Measurements from ENCODE around the gene ACOX3.
"Not testable (repeated sequence)": the region's sequence is repeated elsewhere in the genome, so short reads cannot be mapped to it uniquely, and the experiment has no call there.

ACOX3 gene

DNA sequence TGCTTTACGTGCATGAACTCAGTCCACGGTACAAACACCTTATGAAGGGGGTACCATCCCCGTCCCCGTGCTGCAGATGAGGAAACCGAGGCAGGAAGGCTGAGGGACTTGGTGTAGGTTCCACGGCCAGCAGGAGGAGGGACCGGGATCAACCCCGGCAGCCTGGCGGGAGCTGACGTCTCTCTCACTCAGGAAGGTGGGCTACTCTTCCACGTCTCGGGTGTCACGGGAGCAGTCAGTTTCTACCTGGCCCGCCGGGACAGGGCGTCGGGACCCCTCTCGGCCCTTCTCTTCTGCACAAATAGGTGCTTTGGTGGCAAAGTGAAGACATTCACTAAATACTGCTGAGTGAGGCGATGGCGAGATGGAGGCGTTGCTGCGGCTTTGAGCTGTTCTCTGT, 53.3 kb downstream of the ACOX3 start:
- no peak for DNase-seq (ENCODE audit: low spot score)

- no peak for DNase-seq (ENCODE audit: low spot score)
These were observed 53.8 kb downstream of the ACOX3 start for GRCh38 chr4:8386731-8387130.

DNA sequence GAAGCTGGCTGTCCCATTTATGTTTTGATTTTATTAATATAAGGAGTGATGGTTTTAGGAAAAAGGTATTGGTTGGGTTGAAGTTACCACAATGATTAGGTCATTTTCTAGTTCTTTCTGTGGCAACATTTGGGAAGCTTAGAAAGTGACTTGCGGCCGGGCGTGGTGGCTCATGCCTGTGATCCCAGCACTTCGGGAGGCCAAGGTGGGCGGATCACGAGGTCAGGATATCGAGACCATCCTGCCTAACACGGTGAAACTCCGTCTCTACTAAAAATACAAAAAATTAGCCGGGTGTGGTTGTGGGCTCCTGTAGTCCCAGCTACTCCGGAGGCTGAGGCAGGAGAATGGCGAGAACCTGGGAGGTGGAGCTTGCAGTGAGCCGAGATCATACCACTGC, 54.4 kb downstream of the ACOX3 start:
- DNase-seq (ENCODE audit: low spot score) = not testable (repeated sequence)

DNA sequence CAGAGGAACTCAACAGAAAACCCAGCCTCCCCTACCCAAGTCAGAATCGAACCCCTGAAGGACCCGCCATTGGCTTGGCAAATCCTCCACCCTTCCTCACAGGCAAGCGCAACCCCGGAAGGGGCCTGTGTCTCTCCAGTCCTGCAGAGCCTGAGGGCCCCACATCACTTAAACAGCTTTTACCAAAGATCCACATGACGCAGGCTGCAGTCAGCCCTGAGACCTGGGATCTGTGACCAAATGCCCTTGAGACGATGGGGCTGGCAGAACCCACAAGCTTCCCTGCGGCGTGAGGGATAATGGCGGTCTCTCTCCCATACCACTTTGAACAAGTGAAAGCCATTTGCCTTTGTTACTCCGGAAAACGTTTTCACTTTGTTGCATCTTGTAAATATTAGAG, 54.9 kb downstream of the ACOX3 start:
- no peak for DNase-seq (ENCODE audit: low spot score)

DNA sequence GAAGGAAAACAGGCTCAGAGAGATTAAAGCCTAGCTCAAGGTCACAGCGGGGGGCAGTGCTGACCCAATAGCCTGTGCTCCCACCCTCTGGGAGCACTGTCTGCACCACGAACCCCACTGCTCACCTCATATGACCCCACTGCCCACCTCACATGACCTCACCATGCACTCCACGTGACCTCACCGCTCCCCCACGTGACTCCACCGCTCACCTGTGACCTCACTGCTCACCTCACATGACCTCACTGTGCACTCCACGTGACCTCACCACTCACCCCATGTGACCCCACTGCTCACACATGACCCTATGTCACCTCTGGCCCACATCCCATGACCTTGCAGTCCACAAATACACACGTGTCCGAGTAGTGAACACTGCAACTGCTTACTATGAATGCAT, 55.4 kb downstream of the ACOX3 start:
- DNase-seq (ENCODE audit: low spot score) = no peak

- DNase-seq (ENCODE audit: low spot score) = no peak
These were observed 56.0 kb downstream of the ACOX3 start for GRCh38 chr4:8384397-8385060.

DNA sequence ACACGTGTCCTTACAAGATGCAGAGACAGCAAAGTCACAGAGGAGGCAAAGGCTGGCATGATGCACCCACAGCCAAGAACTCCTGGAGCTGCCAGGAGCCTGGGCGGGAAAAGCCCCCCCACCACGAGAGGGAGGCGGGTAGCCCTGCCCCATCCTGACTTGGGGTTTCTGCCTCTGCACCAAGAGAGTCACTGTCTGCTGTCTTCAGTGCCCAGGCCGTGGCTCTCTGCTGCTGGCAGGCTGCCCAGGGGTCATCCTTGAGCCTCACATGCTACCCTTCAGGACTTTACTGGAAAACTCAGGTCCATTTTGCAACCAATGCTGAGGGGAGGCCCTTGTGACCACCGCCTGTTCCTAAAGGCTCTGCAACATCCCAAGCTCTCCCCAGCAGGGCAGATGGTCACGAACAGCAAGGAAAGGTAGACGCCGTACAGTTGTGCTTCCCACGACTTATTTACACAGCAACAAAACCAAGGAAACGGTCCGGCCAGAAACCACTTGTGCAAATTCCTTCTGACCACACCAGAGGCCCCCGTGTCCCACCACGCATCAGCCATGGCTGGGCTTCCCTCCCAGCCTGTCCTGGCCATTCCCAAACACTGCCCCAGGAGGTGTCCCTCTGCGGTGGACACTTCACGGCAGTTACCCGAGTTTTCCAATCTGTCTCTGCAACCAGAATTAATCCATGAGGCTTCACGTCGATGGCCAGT, 56.9 kb downstream of the ACOX3 start:
- no peak for DNase-seq (ENCODE audit: low spot score)

- DNase-seq (ENCODE audit: low spot score) = no peak
These were observed 57.5 kb downstream of the ACOX3 start for GRCh38 chr4:8383016-8383415.

DNA sequence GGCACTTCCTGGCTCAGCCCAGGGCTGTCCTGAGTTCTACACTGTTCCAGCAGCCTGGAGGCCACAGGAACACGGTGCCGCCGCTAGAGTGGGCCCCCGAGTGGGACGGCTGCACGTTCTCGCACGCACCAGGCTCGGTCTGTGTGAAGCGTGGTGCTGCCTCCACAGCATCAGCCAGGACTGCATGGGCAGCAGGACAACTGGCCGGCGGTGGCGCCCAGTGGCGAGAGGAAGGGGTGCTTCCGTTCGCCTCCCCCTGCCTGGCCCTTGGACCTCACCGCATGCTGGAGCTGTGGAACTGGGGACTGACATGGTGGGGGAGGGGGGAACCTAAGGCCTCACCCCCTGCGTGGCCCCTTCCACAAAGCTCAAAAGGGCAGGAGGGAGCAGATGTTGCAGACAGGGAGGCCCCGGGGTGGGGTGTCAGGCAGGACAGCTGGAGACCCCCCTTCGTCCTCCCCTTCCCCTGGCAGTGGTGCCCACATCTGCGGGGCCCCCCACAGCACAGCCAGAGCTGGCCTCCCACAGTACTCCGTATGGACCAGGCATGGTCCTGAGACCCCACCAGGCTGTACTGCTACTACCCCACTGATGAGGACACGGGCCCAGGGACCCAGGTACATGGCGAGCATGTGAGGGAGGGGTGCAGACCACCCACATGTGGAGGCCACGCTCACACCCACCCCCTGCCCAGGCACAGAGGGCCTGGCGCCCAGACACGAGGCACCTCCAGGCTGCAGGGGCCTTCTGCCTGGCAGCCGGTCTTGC, 58.5 kb downstream of the ACOX3 start:
- no peak for DNase-seq (ENCODE audit: low spot score)

GRCh38 chr4:8380511-8381415, 59.8 kb downstream of the ACOX3 start:
- no peak for DNase-seq (ENCODE audit: low spot score)

DNA sequence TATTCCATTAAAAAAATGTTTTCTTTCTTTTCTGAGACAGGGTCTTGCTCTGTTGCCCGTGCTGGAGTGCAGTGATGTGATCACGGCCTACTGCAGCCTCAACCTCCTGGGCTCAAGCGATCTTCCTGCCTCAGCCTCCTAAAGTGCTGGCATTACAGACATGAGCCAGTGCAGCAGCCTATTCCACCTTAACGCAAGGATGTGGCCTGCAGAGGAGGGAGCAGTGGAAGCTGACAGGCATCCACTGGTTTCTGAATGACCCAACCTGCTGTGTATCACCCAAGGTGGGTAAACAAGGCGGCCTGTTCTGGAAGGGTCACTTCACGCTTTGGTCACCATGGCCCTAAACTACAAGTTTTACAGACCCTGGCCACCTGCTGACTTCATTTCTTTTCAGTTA, 60.8 kb downstream of the ACOX3 start:
- no peak for DNase-seq (ENCODE audit: low spot score)

DNA sequence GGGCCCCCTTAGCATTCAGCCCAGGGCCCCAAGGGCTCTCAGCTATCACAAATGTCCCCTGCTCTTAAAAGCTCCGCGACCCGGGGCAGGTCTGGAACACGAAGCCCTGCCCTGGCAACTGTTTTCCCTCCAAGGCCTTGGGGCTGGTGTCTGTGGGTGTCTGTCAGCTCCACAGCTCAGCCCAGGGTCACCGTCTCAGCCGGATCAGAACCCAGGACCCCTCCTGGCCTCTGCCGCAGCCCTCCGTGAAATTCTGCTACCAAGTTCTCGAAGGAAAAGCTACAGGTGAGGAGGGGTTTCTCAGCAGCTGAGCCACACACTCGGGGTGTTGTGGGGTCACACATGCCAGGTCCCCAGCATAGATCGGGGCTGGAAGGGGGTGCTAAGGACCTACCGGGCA, 61.2 kb downstream of the ACOX3 start:
- DNase-seq (ENCODE audit: low spot score) = no peak

DNA sequence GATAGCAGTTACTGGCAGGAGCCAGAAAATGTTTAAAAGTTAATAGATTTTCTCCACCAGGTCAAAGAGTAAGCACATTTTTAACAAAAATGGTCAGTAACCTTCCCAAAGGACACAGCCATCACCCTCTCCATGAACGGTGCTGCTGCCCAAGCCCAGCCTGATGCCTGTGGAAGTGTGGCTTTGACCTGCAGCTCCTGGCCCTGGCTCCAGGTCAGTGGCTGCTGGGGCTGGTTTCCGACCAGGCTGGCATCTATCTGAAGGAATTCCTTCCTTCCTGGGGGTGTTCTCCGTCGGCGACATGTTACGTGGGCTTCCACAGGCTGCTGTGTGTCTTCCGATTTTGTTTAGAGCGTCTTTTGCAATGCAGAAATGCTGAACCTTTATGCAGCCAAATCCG, 61.7 kb downstream of the ACOX3 start:
- DNase-seq (ENCODE audit: low spot score) = no peak

DNA sequence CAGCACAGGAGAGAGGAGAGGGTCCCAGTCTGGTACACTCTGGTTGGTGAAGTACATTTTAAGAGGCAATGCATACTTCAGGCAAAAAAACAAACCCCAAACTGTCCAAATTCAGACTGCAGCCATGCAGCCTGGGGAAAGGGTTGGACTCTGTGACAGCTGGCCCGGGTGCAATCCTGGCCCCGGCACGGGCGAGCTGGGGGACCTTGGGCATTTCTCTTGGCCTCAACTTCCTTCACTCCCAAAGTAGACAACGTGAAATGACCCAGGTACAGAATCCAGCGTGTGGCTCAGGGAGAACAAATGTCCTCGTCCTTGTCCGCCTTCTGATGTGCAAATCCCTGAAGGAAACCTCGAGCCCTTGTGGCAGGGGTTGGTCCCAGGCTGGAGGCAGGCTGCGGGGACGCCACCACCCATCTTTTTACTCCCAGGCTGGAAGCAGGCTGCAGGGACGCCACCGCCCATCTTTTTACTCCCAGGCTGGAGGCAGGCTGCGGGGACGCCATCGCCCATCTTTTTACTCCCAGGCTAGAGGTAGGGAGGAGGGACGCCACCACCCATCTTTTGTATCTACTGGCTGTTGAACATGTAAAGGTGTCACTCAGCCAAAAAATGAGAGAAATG, 62.3 kb downstream of the ACOX3 start:
- no peak for DNase-seq (ENCODE audit: low spot score)

DNA sequence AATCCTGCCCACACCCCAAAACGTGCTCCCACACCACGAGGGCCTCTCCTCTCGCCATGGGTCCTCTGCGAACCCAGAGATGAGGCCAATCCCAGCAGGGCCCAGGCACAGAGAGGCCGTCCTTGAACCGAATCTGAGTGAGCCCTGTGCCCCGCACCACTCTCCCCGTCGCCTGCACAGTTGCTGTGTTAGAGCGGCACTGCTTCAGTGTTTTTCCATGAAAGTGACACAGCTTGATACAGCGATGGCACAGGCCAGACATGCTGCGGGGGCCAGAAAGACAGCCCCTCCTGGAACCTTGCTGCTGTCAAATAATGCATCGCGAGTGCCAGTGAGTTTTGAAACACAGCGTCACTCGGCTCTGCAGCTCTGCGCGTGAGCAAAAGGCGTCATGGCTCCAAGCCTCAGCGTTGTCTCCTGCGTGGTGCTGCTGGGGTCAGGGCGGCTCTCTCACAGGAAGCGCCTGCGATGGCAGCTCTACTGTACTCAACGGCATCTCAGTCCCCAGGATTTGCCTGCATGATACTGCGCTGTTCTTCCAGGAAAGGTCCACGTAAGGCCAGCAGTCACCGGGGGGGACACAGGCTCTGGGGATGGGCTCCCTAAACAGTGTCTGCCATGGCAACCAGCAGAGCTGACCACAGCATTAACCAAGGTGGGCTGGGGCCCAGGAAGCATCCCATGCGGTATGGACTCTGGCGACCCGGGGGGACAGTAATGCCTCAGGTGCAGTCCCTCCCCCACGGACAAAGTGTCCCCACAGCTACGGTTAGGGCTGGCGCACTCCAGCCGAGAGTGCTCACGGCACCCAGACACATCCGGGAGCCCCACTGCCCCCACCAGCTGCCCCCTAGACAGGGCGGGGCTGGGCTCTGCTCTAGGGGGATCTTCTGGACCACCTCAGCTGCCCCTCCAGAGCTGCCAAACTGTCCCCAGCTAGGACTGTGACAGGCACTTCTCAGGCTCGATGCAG, 63.1 kb downstream of the ACOX3 start:
- DNase-seq (ENCODE audit: low spot score) = no peak

DNA sequence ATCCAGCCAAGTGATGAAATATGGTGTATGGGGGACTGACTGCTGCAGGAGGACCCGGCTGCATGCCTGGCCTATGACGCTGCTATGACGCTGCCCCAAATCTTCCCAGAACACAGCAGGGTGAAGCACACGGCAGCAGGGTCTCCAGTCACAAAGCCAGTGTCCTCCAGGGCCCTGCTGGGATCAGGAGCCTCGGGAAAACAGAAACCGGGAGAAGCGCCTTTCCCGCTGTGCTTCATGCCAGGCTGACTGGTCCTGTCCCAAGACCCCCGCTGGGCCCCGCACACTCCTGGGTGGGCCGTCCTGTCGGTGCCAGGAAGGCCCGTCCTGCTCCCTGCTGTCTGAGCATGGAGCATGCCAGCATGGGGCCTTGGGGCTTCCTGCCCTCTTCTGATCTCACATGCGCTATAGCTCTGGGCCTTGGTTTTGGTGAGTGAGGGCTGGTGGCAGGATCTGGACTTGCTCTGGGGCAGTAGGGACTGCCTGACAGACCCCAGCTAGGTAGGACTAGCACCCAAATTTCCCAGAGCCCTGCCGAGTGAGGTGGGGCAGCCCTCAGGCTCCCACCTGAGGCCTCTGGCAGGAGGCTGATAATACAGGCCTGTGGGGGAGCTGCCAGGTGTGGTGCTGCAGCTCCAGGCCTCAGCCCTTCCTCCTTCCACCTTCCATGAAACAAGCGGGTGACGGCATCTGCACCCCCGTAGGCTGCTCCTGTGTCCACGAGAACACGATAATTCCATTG, 64.0 kb downstream of the ACOX3 start:
- DNase-seq (ENCODE audit: low spot score) = no peak

GRCh38 chr4:8374851-8375649, 65.5 kb downstream of the ACOX3 start:
- DNase-seq (ENCODE audit: low spot score) = no peak

DNA sequence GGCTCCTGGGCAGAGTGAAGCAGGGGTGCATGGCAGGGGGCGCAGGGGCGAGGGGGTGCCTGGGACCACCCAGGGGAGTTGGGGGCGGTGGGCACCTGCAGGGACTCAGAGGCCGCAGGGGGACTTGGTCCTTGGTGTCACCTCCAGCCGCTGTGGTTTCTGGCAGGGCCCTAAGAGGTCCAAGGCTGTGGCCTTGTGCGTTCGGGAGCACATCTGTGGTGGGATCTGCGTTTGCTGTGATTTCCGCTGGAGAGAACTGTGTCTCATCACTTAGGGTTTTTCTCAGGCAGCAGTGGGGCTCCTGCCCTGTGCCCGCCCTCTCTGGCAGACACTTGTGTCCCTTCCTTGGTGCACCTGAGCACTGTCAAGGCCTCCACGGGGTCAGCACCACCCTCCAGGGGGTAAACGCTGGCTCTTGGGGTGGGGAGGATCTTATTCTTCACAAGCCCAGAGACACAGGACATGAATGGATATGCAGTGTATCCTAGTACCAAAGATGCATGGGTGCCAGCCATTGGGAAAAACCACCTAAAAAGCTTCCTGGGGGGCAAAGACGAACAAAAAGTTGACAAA, 66.5 kb downstream of the ACOX3 start:
- no peak for DNase-seq (ENCODE audit: low spot score)

Measured in GM03348 (cell line).